ENCODE data around the gene CD7. TPM values are rescaled to one million over a fixed set of nuclear protein-coding genes. Genes with fewer than 3 reads are reported as not detected.

Gene CD7
- total RNA-seq, 2 donors from 2014 or later, result 0.60 to 1.8 TPM

DNA sequence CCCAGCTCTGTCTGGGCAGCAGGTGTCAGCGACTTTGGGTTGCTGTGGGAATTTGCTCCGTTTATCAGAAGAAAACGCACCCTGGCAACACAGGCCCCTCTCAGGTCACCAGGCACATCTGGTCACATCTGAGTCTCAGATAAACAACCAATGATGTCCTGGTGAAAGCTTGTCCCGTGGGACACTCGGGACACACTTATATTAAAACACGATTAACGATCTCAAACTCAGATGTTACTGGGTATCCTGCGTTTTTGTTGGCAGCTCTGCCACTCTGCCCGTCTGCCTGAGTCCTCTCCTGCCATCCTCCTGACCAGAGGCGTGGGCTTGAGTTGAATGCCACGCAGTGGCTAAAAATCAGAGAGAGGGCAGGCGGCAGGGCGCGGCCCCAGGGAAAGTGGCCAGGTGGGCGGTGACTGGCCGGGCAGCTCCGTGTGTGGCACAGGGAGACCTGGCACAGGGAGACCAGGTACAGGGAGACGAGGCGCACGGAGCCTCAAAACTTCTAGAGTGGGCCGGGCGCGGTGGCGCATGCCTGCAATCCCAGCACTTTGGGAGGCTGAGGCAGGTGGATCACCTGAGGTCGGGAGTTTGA, 14.0 kb upstream of the CD7 start:
- DNase-seq (no peak), ATAC-seq (no peak)
- intact Hi-C loops (cut with DNase I), result no loop called here

DNA sequence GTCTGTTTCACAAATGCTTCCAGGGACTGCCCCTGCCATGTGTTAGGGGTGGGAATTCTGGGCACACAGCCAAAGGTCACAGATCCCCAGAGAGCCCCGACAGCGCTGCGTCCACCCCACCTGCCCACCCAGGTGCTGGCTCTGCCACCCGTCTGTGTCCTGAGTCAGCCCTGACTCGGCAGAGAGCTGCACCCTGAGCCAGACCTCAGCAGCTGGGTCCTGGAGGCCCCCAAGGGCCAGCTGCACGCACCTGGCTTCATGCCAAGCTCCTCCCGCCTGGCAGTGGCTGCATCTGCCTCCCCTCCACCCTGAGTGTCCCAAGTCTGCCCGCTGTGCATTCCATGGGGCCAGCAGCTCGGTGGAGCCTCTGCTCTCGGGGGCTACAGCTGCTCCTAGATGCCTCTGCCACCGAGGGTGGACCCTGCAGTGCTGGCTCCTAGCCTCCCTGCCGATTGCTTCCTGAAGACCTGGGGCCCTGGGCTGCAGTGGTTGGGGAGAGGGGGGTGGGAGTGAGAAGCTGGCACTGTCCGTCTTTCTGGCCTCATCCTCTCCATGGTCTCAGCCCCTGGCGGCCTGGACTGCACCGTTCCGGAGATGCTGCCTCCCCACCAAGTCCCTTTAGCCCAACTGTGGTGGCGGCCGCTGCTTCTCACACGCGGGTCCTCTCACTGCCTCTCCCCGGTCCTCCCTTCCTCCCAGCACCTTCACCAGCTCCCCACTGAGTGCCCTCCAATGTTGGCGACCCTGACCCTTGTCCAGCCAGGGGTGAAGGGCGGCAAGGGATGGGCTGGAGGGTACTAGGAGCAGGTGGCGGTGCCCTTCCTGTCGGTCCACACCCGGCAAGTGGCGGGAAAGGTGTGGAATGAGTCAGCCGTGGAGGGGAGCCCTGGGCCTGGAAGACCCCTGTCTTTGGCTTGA, 13.2 kb upstream of the CD7 start:
- DNase-seq (peak; percentile 39), ATAC-seq (peak in 1 of 2 donors; percentile 9)
- intact Hi-C loops (cut with DNase I), result no loop called here

- ATAC-seq (no peak), DNase-seq (peak; percentile 21)
- intact Hi-C loops (cut with DNase I), result no loop called here
These were observed 12.4 kb upstream of the CD7 start for GRCh38 chr17:82329683-82330321.

GRCh38 chr17:82328994-82329507, 11.6 kb upstream of the CD7 start:
- intact Hi-C loops (cut with DNase I), result no loop called here
- ATAC-seq, result no peak
- peak; percentile 18 for DNase-seq

GRCh38 chr17:82328141-82328993, 11.0 kb upstream of the CD7 start:
- intact Hi-C loops (cut with DNase I), result no loop called here
- ATAC-seq (no peak), DNase-seq (peak; percentile 23)

DNA sequence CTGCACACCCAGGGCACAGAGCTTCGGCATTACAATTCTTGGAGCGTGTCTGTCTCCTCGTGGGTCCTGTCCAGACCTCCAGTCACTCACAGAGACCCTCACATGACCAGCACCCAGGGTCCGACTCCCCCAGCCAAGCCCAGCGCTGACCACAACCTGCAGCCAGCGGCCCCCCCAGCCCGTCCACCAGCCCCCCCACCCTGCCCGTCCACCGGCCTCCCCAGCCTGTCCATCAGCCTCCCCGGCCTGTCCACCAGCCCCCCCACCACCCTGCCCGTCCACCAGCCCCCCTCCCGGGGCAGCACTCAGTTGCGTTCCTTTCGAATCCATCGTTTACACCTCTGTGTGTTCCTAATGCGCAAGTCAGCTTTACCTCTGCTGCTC, 10.3 kb upstream of the CD7 start:
- intact Hi-C loops (cut with DNase I), result no loop called here
- DNase-seq, result no peak
- no peak for ATAC-seq

DNA sequence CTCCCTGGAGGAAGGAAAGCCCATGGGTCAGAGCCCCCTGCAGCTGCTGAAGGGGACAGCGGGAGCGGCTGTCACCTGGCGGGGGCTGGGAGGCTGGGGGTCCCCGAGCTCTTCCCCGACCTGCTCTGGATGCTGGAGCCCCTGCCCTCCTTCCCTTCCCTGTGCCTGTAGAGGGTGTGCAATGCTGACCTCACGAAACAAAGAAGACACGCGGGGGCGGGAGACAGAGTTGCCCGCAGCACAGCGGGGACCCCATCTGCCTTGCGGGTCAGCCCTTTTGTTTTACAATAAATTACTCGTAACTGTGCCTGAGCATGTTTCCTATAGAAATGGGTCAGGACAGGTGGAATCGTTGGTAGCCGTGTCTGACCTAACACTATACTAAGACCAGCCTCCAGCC, 9.9 kb upstream of the CD7 start:
- DNase-seq (no peak), ATAC-seq (no peak)
- intact Hi-C loops (cut with DNase I), result no loop called here

DNA sequence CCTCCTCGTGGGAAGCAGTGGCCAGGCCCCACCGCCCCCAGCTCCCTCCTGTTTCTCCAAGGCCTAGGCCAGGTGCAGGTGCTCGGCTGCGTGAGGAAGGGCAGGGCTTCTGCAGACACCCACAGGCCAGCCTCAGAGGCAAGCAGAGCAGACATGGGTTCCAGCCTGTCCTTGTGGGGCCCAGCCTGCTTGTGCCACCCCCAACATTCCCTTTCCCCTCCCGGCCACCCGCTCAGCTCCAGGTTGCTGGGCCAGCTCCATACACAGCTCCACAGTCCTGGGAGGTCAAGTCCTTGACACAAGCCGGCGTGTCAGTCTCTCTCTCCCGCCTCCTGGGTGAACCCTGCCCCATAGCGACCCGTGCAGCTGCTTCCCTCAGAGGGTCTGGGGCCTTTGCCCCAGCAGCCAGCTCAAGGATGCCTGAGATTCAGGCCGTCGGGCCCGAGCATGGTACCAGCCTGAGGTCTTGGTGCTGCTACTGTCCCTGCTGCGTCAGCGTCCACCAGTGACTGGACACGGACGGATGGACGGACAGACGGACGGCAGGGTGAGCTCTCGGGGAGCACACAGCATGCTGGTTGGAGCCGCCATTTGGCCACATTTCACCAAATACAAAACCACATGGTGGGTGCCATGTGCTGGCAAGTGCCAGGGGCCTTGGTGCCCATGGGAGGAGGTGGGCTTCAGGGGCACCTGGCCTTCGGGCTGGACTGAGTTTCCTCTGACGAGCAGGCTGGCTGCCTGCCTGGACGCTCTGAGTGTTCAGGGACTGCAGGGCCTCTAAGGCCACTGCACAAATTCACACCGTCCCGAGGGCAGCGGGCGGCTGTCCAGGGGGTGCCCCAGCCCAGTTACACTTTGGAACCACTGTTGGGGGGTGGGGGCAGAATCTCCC, 8.1 kb upstream of the CD7 start:
- intact Hi-C loops (cut with DNase I), result no loop called here
- DNase-seq, result peak; percentile 20

DNA sequence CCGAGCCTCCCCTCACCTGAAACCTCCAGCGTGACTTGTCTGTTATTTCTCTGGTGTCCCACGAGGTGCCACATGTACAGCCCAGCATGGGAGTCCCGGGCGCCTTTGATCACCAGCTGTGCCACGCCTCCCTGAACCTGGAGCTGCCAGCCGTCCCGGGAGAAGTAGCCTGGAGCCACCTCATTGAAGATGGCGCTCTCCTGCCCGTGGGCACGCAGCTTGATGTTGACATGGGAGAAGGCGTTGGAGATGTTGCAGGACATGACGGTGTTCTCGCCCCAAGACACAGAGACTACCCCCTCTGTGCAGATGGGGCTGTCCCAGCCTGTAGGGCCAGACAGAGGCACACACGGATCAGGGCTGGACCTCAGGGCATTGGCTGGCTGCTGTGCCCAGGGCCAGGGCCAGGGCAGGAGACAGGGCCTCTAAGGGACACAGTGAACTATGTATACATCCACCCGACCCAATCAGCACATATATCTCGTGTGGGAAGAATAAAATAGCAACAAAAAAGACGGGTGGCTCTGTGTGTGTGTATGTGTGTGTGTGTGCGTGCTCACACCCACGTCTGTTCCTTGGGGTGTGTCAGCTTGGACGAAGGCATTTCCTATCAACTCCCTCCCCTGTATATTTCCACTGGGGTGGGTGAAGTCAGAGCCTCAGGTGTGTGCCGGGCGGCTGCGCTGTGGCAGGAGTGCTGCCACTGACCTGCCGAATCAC, 7.3 kb upstream of the CD7 start:
- ATAC-seq, result no peak
- peak; percentile 14 for DNase-seq
- intact Hi-C loops (cut with DNase I), result loop anchor here (5.0 kb wide), 2 partner anchors 87 to 117 kb away; no protein-coding TSS in a partner anchor

More for the DNA sequence above, 8.1 kb upstream of the CD7 start:
- no peak for ATAC-seq

DNA sequence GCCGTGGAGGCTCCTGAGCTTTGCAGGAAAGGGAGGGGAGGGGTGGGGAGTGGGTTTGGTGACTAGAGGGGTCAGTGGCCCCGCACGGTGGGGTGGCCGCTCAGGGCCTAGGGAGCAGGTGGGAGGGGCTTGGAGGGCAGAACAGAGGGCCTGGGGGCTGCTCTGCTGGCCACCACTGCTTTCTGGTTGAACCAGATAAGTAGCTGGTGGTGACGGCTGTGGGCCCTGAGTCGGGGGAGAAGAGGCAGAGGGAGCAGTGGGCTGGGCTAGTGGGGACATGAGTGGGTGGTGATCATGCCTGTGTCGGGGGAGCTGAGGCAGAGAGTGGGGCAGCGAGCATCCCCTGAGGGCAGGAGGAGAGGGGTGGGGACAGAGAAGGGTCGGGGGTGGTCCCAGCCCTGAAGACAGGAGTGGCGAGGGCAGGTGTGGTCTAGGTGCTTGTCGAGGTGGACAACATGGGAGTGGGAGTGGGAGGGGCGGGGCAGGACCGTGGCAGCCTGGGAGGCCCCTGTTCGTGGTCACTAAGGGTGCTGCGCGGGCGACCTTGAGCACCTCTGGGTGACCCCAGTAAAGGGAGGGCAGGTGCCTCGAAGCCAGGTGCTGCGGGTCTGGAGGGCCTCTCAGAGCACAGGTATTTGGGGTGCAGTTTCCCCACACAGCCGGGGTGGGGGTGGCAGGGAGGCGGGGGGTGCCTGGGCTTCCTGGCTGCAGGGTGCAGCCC, 6.3 kb upstream of the CD7 start:
- ATAC-seq (no peak), DNase-seq (peak; percentile 23)
- intact Hi-C loops (cut with DNase I), result loop anchor here (5.0 kb wide), 2 partner anchors 86 to 116 kb away; no protein-coding TSS in a partner anchor

GRCh38 chr17:82322526-82323453, 5.4 kb upstream of the CD7 start:
- peak; percentile 15 for DNase-seq
- ATAC-seq, result no peak
- intact Hi-C loops (cut with DNase I), result loop anchor here (5.0 kb wide), 2 partner anchors 85 to 115 kb away; no protein-coding TSS in a partner anchor

GRCh38 chr17:82321947-82322466, 4.6 kb upstream of the CD7 start:
- DNase-seq (no peak), ATAC-seq (no peak)
- intact Hi-C loops (cut with DNase I), result loop anchor here (2.0 to 5.0 kb wide), 4 partner anchors 85 to 115 kb away; no protein-coding TSS in a partner anchor

GRCh38 chr17:82320956-82321927, 3.8 kb upstream of the CD7 start:
- no peak for DNase-seq
- peak in 1 of 2 donors; percentile 54 for ATAC-seq
- intact Hi-C loops (cut with DNase I), result loop anchor here (2.0 to 5.0 kb wide), 4 partner anchors 84 to 114 kb away; no protein-coding TSS in a partner anchor
